Measurements from ENCODE around the gene SURF2. TPM values are rescaled to one million over a fixed set of nuclear protein-coding genes. Genes with fewer than 3 reads are reported as not detected.

SURF2 gene
- total and polyA plus RNA-seq, 2 donors (not counting 3 experiments of a cell fraction or from before 2014, with no cell fraction given), result 10.6 to 14.2 TPM

GRCh38 chr9:133344979-133345378, 11.4 kb upstream of the SURF2 start:
- BruUV-seq (replicated peaks), result no TSS peak
- peaks cover 35% of the 10 kb centered on the region for H3K79me2 ChIP-seq (ENCODE audit: control insufficient read depth, insufficient read depth, low read length)
- TF ChIP-seq GATA2 (IDR thresholded peaks at IDR 0.05; ENCODE audit: insufficient read depth, insufficient read length, low read depth, low read length), result no peak
- TF ChIP-seq CTCF (IDR thresholded peaks at IDR 0.05; ENCODE audit: extremely low read depth in 1 of 2, insufficient read depth in 1 of 2, low read depth in 1 of 2, low read length in 2 of 2), result no peak
- no peak for TF ChIP-seq POLR2A (IDR thresholded peaks at IDR 0.05; ENCODE audit: low read depth, low read length)
- no peak for TF ChIP-seq POLR2AphosphoS5 (IDR thresholded peaks at IDR 0.05; ENCODE audit: insufficient read depth, low read depth, low read length)
- no peak for TF ChIP-seq EZH2 (IDR thresholded peaks at IDR 0.05; ENCODE audit: borderline replicate concordance, low read depth, low read length, severe bottlenecking)
- no peak for TF ChIP-seq JUN (IDR thresholded peaks at IDR 0.05; ENCODE audit: borderline replicate concordance, insufficient read depth, insufficient read length, low read depth)
- no peak for TF ChIP-seq MYC (IDR thresholded peaks at IDR 0.05; ENCODE audit: low read depth, low read length)
- TF ChIP-seq FOS (IDR thresholded peaks at IDR 0.05; ENCODE audit: borderline replicate concordance, insufficient read depth, low read length), result no peak
- H3K4me1 ChIP-seq (ENCODE audit: control insufficient read depth, extremely low read depth, insufficient read depth, low read length), result peaks cover 9% of the 10 kb centered on the region
- no peak for DNase-seq (ENCODE audit: low read depth, low spot score)
- H3K4me2 ChIP-seq (ENCODE audit: insufficient read depth, low read length), result no peak overlapping the region
- no peaks in the 10 kb centered on the region for H4K20me1 ChIP-seq (replicated peaks; ENCODE audit: control insufficient read depth, extremely low read depth, insufficient read depth, low read length)
- H2AFZ ChIP-seq (ENCODE audit: low read depth, low read length), result no peak overlapping the region
- no peak overlapping the region for H3K4me3 ChIP-seq (replicated peaks in 1 of 3; ENCODE audit: insufficient read depth in 1 of 3, low read depth in 1 of 3, low read length in 3 of 3)
- FAIRE-seq, result no peak
- H3K36me3 ChIP-seq (ENCODE audit: control insufficient read depth in 2 of 2, extremely low read depth in 1 of 2, insufficient read depth in 2 of 2, low read length in 2 of 2), result peaks cover 5 to 44% of the 10 kb centered on the region in 2 experiments
- H3K9me3 ChIP-seq (replicated peaks; ENCODE audit: control insufficient read depth, insufficient read depth, low read length), result no peaks in the 10 kb centered on the region
- intact Hi-C loops (cut with micrococcal nuclease), result loop anchor here (5.0 kb wide), 1 partner anchor 158 kb away; no protein-coding TSS in a partner anchor
- no peak overlapping the region for H3K27ac ChIP-seq (ENCODE audit: insufficient read depth, low read depth, low read length)
- ChIA-PET POLR2A (no interaction called here), CTCF (no interaction called here)
- no peaks in the 10 kb centered on the region for H3K9me1 ChIP-seq (replicated peaks; ENCODE audit: control insufficient read depth, extremely low read depth, insufficient read depth, low read length)
- no peak overlapping the region for H3K9ac ChIP-seq (replicated peaks; ENCODE audit: extremely low read depth, insufficient read depth, low read length)
- no peaks in the 10 kb centered on the region for H3K27me3 ChIP-seq (ENCODE audit: control insufficient read depth in 2 of 2, insufficient read depth in 2 of 2, low read length in 2 of 2)
- dilution Hi-C loops (cut with MboI; ENCODE audit: extremely low pct_ligation_motif_present, low sequenced_read_pairs), result no loop called here
